ENCODE results near the gene HYAL3. TPM values are rescaled to one million over a fixed set of nuclear protein-coding genes. Genes with fewer than 3 reads are reported as not detected.
A peak's percentile ranks its signal among the peaks of the same experiment; 100 is the strongest.

HYAL3 gene
- total and polyA plus RNA-seq, 2 of the 8 experiments (the other 6 are each of a cell fraction or from before 2014, with no cell fraction given): 3.2 to 12.2 TPM

- POLR2A ChIA-PET (ENCODE audit: partially characterized antibody): interaction anchor here (1.1 to 11.3 kb wide), 4 partner anchors 18 to 74 kb away, joined by 3 to 149 read pairs (median 3); partner anchors contain the start of genes HYAL2, LSMEM2 and TUSC2
Observed at GRCh38 chr3:50297384-50297775, 1.8 kb downstream of the HYAL3 start.

More at GRCh38 chr3:50297384-50297775, 1.8 kb downstream of the HYAL3 start:
- H4K20me1 ChIP-seq (replicated peaks in 1 of 2; ENCODE audit: control insufficient read depth in 1 of 2, insufficient read depth in 2 of 2, low read length in 2 of 2): peaks cover 0 to 2% of the 10 kb centered on the region in 2 experiments
- no peak overlapping the region for H2AFZ ChIP-seq (ENCODE audit: low read length)
- no peaks in the 10 kb centered on the region for H3K9me3 ChIP-seq (ENCODE audit: insufficient read depth in 2 of 2, low read depth in 1 of 2, low read length in 1 of 2)
- no peak overlapping the region for H2BK15ac ChIP-seq (ENCODE audit: low read length)
- H3K14ac ChIP-seq (ENCODE audit: insufficient read length): no peak overlapping the region
- FAIRE-seq: no peak
- H3K4me3 ChIP-seq (ENCODE audit: extremely low read depth in 1 of 4, insufficient read depth in 2 of 4, low read depth in 3 of 4, low read length in 4 of 4): no peak overlapping the region
- H3K18ac ChIP-seq (ENCODE audit: extremely low read depth, low read length): no peak overlapping the region
- peaks cover 8% of the 10 kb centered on the region; the same call in 1 of the 2 replicates for H3K23me2 ChIP-seq (ENCODE audit: low read depth, low read length)
- no peaks in the 10 kb centered on the region for H3K36me3 ChIP-seq (ENCODE audit: control insufficient read depth in 2 of 4, insufficient read depth in 4 of 4, low read length in 3 of 4)
- no peaks in the 10 kb centered on the region for H3K79me2 ChIP-seq (ENCODE audit: control insufficient read depth in 1 of 2, insufficient read depth in 2 of 2, low read length in 2 of 2)
- H3K56ac ChIP-seq (replicated peaks; ENCODE audit: insufficient read length, low read depth, low read length): no peak overlapping the region
- no peak overlapping the region for H2BK120ac ChIP-seq (replicated peaks; ENCODE audit: low read depth, low read length)
- no peak overlapping the region for H3K23ac ChIP-seq (ENCODE audit: insufficient read length)
- no peaks in the 10 kb centered on the region; a peak in 1 of 7 replicates for H3K27me3 ChIP-seq (replicated peaks in 1 of 4; ENCODE audit: control insufficient read depth in 3 of 4, extremely low read depth in 1 of 4, insufficient read depth in 3 of 4, low read length in 3 of 4)
- H3K79me1 ChIP-seq (ENCODE audit: low read depth, low read length): no peaks in the 10 kb centered on the region
- peaks cover 0 to 20% (median 8%) of the 10 kb centered on the region in 4 experiments; a peak in 5 of 7 replicates for H3K4me1 ChIP-seq (replicated peaks in 1 of 4; ENCODE audit: control insufficient read depth in 3 of 4, insufficient read depth in 4 of 4, low read length in 3 of 4)
- peak overlapping the region; percentile 82 for H4K8ac ChIP-seq (ENCODE audit: extremely low read depth, insufficient read depth, low read length)
- H4K5ac ChIP-seq (ENCODE audit: insufficient read length, low read depth, low read length): no peak overlapping the region
- no peak overlapping the region for H3K9ac ChIP-seq (replicated peaks in 1 of 4; ENCODE audit: extremely low read depth in 1 of 4, low read depth in 3 of 4, low read length in 3 of 4)
- no peak overlapping the region for H3K4ac ChIP-seq (replicated peaks; ENCODE audit: insufficient read length, low read depth, low read length)
- no peak overlapping the region for H3K27ac ChIP-seq (ENCODE audit: low read depth, low read length)
- CTCF ChIA-PET (ENCODE audit: partially characterized antibody): interaction anchor here (0.7 to 3.0 kb wide), 8 partner anchors 9 to 39 kb away, joined by 3 to 16 read pairs (median 3); partner anchors contain the start of gene LSMEM2
- H4K91ac ChIP-seq (replicated peaks; ENCODE audit: insufficient read length, low read length): no peak overlapping the region
- no peak overlapping the region for H2BK12ac ChIP-seq (ENCODE audit: low read depth, low read length)
- no peak overlapping the region for H2BK5ac ChIP-seq (ENCODE audit: low read depth, low read length)
- no peak for DNase-seq (ENCODE audit: low read depth in 1 of 2, low spot score in 2 of 2)
- H2BK20ac ChIP-seq (ENCODE audit: low read length): no peak overlapping the region
- no peak overlapping the region for H3K4me2 ChIP-seq (ENCODE audit: insufficient read depth in 1 of 2, low read depth in 2 of 2, low read length in 2 of 2)
- WGBS, 2 experiments (ENCODE audit: extremely low coverage in 1 of 2, insufficient coverage in 1 of 2, insufficient read length in 1 of 2, insufficient replicate concordance in 2 of 2, low coverage in 1 of 2, low lambda C conversion rate in 2 of 2, missing lambda C conversion rate in 1 of 2): 88% methylated on average over 2 of the region's 2 CpGs; no CpG with 5 or more reads in 1 of the 2 experiments
- TF ChIP-seq POU5F1 (IDR thresholded peaks at IDR 0.05; ENCODE audit: low read depth, low read length): no peak
- TF ChIP-seq EGR1 (IDR thresholded peaks at IDR 0.05; ENCODE audit: borderline replicate concordance, low read depth, low read length): no peak
- no peak for TF ChIP-seq SAP30 (IDR thresholded peaks at IDR 0.05; ENCODE audit: insufficient read depth, insufficient replicate concordance, low read length)
- no peak for TF ChIP-seq ASH2L (IDR thresholded peaks at IDR 0.05; ENCODE audit: low read length)
- no peak for TF ChIP-seq FOSL1 (IDR thresholded peaks at IDR 0.05; ENCODE audit: insufficient read depth, low read depth, low read length)
- TF ChIP-seq BRCA1 (IDR thresholded peaks at IDR 0.05; ENCODE audit: low read depth, low read length): no peak
- TF ChIP-seq SP2 (IDR thresholded peaks at IDR 0.05; ENCODE audit: low read length): no peak
- TF ChIP-seq HDAC2 (IDR thresholded peaks at IDR 0.05; ENCODE audit: borderline replicate concordance in 1 of 2, low read depth in 2 of 2, low read length in 2 of 2): no peak
- no peak for TF ChIP-seq SUZ12 (IDR thresholded peaks at IDR 0.05; ENCODE audit: low read length)
- TF ChIP-seq CBX8 (IDR thresholded peaks at IDR 0.05; ENCODE audit: borderline replicate concordance, low read depth, low read length): no peak
- H2AK5ac ChIP-seq (ENCODE audit: low read depth, low read length): no peak overlapping the region

Measured in H1 (cell line).